Measurements from ENCODE around the gene ZNF844. TPM values are rescaled to one million over a fixed set of nuclear protein-coding genes. Genes with fewer than 3 reads are reported as not detected.
"Not testable (repeated sequence)": the region's sequence is repeated elsewhere in the genome, so short reads cannot be mapped to it uniquely, and the experiment has no call there.

ZNF844 gene
- 3.5 and 5.2 TPM in 2 replicates for total RNA-seq (2014; rRNA removed; shearing (Covaris generic))

DNA sequence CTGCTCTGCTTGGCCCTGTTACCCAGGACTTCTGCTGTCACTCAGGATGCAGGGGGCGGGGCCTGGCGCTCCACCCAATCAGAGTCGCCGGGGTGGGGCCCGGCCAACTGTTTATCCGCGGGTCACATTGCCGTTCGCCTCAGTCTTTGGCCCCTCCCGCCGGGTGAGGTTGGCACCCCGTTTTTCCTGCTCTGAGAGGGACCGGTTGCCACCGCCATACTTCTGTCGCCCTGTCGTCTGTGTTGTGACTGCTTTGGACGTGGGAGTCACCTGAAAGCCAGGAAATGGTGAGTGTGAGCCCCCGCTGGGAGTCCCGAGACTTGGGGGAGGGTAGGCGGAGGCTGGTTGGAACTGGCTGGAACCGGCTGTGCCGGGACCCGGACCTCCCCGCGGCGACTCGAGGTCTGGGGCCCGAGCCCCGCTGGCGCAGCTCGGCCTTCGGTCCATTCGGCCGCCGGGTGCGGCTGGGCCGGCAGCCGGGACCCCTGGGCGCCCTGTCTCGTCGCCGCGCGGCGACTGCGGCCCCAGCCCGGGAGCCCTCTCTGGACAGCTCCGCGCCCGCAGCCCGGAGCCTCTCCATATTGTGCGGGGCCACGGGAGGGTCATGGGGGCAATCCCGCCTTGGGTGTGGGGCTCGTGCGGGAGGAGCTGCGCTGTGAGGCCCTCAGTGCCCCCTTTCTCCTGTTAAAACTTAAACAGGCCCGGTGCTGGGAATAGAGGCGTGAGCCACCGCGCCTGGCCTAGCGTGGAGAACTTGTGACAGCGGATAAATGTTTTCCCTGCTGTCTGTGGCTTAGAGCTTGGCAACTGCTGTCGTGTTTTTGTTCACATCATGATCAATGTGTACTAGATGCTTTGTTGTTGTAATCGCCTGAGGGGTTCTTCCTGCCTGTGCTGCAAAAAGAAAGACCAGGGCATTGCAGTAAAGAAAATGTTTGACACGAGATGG, at the start of gene ZNF844:
TSS of gene ZNF844 (plus strand) at position 142 of the 949 bp plus-strand sequence. CDS start at position 285, 143 bp downstream.
- peak; percentile 91 for DNase-seq (ENCODE audit: low read depth)

- no peak for DNase-seq (ENCODE audit: low read depth)
These were observed 49.3 kb upstream of the ZNF844 start for GRCh38 chr19:12015015-12015752.

- peak; percentile 11 for DNase-seq (ENCODE audit: low read depth)
These were observed 48.8 kb upstream of the ZNF844 start for GRCh38 chr19:12015753-12016116.

- no peak for DNase-seq (ENCODE audit: low read depth)
These were observed 30.3 kb upstream of the ZNF844 start for GRCh38 chr19:12034198-12034597.

DNA sequence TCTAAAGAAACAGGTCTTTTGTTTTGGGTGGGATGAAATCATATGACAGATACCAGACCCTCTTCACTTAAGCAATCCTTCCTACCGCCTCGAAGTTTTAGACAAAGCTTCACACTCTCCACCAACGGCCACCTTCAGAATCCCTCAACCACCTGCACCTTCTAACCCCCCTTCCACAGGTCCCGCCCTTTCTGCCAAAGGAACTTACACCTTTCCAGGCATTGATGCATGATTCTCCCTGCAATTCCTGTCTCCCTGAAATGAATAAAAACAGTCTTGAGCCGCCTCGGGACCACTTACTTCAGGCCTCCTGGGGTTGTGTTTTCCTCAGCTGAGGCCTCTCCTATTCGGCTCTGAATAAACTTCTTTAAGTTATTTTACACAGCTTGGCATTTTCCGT, 29.9 kb upstream of the ZNF844 start:
- DNase-seq (ENCODE audit: low read depth) = no peak

DNA sequence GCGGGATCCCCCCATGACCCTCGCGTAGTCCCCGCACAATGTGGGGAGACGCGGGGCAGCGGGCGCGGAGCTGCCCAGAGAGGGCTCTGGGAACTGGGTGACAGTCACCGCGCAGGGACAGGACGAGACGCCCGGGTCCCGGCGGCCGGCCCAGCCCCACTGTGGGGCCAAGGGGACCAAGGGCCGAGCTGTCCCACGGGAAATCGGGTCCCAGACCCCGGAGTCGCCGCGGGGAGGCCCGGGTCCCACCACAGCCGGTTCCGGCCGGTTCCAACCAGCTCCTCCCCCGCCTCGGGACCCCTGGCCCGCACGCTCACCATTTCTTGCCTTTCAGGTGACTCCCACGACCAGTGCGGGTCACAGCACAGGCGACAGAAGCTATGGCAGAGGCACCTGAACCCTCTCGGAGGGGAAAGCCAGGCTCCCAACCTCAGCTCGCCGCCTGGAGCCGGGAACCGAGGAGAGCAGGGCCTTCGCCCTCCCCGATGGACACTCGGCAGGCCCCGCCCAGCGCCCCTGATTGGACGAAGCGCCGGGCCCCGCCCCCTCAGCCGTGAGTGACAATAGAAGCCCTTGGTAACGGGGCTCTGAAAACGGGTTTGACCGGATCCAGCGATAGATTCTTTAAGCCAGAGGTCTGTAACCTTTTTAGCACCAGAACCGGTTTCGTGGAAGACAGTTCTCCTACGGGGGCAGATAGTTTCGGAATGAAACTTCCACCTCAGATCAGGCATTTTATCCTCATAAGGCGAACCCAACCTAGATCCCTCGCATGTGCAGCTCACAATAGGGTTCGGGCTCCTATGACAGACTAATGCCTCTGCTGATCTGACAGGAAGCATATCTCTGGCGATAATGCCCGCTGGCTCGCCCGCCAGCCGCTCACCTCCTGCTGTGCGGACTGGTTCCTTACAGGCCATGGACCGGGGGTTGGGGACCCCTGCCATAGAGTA, 29.0 kb upstream of the ZNF844 start, which contains the start of gene ZNF433:
TSS of gene ZNF433 (minus strand) at position 460 of the 953 bp plus-strand sequence. CDS start at position 320, 140 bp downstream.
- DNase-seq (ENCODE audit: low read depth) = peak; percentile 88

DNA sequence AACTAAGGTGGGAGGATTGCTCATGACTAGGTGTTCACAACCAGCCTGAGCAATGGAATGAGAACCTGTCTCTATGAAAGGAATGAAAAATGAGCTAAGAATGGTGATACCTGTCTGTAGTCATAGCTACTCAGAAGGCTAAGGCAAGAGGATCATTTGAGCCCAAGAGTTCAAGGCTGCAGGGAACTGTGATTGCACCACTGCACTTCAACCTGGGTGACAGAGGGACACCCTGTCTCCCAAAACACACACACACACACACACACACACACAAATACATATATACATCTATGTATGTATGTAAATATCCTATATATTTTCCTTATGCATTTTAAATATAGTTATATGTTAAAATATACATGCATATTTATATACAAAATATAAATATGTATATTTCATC, 21.6 kb upstream of the ZNF844 start:
- no peak for DNase-seq (ENCODE audit: low read depth)

DNA sequence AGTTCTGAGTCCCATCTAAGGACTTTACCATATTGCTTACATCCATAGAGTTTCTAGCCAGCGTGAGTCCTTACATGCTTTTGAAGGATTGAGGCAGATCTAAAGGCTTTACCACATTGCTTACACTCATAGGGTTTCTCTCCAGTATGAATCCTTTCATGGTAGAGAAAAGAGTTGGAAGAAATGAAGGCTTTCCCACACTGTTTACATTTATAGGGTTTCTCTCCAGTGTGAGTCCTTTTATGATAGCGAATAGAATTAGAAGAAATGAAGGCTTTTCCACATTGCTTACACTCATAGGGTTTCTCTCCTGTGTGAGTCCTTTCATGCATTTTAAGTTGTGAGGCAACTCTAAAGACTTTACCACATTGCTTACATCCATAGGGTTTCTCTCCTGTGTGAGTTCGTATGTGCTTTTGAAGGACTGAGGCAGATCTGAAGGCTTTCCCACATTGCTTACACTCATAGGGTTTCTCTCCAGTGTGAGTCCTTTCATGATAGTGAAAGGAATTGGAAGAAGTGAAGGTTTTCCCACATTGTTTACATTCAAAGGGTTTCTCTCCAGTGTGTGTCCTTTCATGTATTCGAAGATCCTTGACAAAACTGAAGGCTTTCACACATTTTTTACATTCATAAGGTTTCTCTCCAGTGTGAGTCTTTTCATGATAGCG, 20.6 kb upstream of the ZNF844 start:
- no peak for DNase-seq (ENCODE audit: low read depth)

GRCh38 chr19:12047868-12048267, 16.7 kb upstream of the ZNF844 start:
- DNase-seq (ENCODE audit: low read depth) = peak; percentile 32

DNA sequence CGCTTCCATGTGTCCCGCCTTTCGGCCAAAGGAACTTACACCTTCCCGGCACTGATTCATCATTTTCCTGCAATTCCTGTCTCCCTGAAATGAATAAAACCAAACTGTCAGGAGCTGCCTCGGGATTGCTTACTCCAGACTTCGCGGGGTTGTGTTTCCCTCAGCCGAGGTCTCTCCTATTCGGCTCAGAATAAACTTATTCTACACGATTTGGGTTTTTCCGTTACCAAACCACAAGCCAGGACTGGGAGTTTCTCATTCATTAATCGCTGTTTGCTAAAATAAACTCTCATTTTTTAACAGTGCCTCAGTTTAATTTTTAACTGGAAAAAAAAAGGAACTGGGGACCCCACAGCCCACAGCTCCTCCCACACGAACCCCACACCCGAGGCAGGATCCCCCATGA, 12.4 kb upstream of the ZNF844 start:
- DNase-seq (ENCODE audit: low read depth) = peak; percentile 27

GRCh38 chr19:12052497-12053169, 11.9 kb upstream of the ZNF844 start, which contains the start of gene ZNF878:
ZNF878 (minus strand) TSS chr19:12052961; CDS start chr19:12052801, 160 bp downstream.
- DNase-seq (ENCODE audit: low read depth) = peak; percentile 94

- DNase-seq (ENCODE audit: low read depth) = no peak
These were observed 8.7 kb upstream of the ZNF844 start for GRCh38 chr19:12055784-12056183.

DNA sequence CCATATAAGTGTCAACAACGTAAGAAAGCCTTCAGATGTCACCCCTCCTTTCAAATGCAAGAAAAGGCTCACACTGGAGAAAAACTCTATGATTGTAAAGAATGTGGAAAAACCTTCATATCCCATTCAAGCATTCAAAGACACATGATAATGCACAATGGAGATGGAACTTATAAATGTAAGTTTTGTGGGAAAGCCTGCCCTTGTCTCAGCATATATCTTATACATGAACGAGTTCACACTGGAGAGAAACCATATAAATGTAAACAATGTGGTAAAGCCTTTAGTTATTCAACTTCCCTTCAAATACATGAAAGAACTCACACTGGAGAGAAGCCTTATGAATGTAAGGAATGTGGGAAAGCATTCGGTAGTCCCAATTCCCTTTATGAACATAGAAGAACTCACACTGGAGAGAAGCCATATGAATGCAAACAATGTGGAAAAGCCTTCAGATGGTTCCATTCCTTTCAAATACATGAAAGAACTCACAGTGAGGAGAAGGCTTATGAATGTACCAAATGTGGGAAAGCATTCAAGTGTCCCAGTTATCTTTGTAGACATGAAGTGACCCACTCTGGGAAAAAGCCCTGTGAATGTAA, 11.1 kb downstream of the ZNF844 start:
- no peak for DNase-seq (ENCODE audit: low read depth)

DNA sequence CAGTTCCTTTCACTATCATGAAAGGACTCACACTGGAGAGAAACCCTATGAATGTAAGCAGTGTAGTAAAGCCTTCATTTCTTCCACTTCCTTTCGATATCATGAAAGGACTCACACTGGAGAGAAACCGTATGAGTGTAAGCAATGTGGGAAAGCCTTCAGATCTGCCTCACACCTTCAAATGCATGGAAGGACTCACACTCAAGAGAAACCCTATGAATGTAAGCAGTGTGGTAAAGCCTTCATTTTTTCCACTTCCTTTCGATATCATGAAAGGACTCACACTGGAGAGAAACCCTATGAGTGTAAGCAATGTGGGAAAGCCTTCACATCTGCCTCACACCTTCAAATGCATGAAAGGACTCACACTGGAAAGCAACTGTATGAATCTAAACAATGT, 11.8 kb downstream of the ZNF844 start:
- DNase-seq (ENCODE audit: low read depth) = not testable (repeated sequence)

GRCh38 chr19:12077375-12077774, 12.8 kb downstream of the ZNF844 start:
- DNase-seq (ENCODE audit: low read depth) = no peak

DNA sequence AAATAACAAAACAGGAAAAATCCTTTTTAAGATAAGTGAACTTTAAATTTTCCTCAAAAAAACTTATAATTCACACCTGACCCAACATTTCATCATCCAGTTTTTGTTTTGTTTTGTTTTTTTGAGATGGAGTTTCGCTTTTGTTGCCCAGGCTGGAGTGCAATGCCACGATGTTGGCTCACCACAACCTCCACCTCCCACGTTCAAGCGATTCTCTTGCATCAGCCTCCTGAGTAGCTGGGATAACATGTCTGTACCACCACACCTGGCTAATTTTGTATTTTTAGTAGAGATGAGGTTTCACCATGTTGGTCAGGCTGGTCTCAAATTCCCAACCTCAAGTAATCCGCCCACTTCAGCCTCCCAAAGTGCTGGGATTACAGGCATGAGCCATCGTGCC, 18.8 kb downstream of the ZNF844 start:
- DNase-seq (ENCODE audit: low read depth) = not testable (repeated sequence)

- DNase-seq (ENCODE audit: low read depth) = no peak
These were observed 20.7 kb downstream of the ZNF844 start for GRCh38 chr19:12085074-12085818.

- DNase-seq (ENCODE audit: low read depth) = peak; percentile 76
These were observed 26.3 kb downstream of the ZNF844 start for GRCh38 chr19:12090807-12091206.

Data from RPMI7951 (cell line).